Measurements from ENCODE around the gene ZBTB18. TPM values are rescaled to one million over a fixed set of nuclear protein-coding genes. Genes with fewer than 3 reads are reported as not detected.
A peak's percentile ranks its signal among the peaks of the same experiment; 100 is the strongest.

The ZBTB18 gene
- total RNA-seq, 2 experiments from 2014 or later = 57.2 to 59.9 TPM

DNA sequence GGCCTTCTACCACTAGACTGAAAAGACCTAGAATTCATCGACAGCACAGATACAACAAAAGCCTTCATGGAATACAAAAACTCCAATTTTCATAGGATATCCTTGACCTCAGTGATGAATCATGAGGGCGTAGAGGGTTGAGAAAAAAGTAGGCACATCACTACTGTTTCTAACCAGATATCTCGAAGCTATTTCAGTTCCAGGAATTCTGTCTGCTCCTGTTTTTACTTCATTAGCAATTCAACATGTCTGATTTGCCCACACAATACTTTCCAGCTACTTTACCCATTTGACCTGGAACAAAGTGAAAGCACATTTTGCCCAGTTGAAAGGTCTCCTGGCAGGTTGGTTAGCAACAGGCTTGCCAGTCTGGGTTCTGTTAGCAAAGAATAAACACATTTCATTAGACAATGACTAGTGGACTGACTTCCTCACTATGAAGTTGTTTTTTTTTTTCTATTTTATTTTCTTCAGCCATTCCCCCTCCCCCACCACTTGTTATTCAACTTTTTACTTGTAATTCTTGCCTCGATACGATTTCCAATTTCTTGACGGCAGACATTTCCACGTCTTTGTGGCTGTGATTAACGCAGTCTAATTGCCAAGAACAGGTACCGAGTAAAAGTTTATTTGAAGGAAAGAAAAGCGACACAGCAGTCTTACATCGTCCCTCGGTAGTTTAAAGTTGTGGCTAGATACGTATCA, 4.0 kb upstream of the ZBTB18 start:
- H3K27ac Mint-ChIP-seq = peak overlapping the region; percentile 98
- no peaks in the 10 kb centered on the region for H3K9me3 Mint-ChIP-seq

GRCh38 chr1:244047621-244048255, 3.3 kb upstream of the ZBTB18 start:
- peaks cover 29% of the 10 kb centered on the region for H3K36me3 Mint-ChIP-seq (ENCODE audit: low read depth)

More for the DNA sequence above, 4.0 kb upstream of the ZBTB18 start:
- H3K4me3 ChIP-seq (ENCODE audit: low read length) = peak overlapping the region; percentile 96
- ATAC-seq (ENCODE audit: poor library complexity) = peak; percentile 0
- peak overlapping the region; percentile 96 to 98 for H3K27ac ChIP-seq (ENCODE audit: low read depth in 1 of 2, low read length in 2 of 2)
- no peaks in the 10 kb centered on the region for H3K27me3 Mint-ChIP-seq
- TF ChIP-seq, protein P1, sequence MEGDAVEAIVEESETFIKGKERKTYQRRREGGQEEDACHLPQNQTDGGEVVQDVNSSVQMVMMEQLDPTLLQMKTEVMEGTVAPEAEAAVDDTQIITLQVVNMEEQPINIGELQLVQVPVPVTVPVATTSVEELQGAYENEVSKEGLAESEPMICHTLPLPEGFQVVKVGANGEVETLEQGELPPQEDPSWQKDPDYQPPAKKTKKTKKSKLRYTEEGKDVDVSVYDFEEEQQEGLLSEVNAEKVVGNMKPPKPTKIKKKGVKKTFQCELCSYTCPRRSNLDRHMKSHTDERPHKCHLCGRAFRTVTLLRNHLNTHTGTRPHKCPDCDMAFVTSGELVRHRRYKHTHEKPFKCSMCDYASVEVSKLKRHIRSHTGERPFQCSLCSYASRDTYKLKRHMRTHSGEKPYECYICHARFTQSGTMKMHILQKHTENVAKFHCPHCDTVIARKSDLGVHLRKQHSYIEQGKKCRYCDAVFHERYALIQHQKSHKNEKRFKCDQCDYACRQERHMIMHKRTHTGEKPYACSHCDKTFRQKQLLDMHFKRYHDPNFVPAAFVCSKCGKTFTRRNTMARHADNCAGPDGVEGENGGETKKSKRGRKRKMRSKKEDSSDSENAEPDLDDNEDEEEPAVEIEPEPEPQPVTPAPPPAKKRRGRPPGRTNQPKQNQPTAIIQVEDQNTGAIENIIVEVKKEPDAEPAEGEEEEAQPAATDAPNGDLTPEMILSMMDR (IDR thresholded peaks at IDR 0.05) = no peak
- peaks cover 14% of the 10 kb centered on the region for H3K4me1 ChIP-seq (ENCODE audit: insufficient read depth, low read length)
- no peaks in the 10 kb centered on the region for H3K36me3 ChIP-seq (ENCODE audit: insufficient read depth, low read length)
- intact Hi-C loops (cut with DNase I, micrococcal nuclease) = loop anchor here (5.0 to 10.0 kb wide), 3 partner anchors 405 to 702 kb away; partner anchors contain the start of genes ADSS2 (in 1 of the 2) and DESI2 (in 1 of the 2)
- CTCF ChIA-PET = interaction anchor here (0.6 to 2.6 kb wide), 3 partner anchors 28 to 792 kb away, joined by 3 to 8 read pairs (median 3); partner anchors contain the start of genes CEP170 and SDCCAG8
- POLR2A ChIA-PET = interaction anchor here (0.8 to 13.3 kb wide), 31 partner anchors 9 to 923 kb away, joined by 3 to 283 read pairs (median 6); partner anchors contain the start of genes ADSS2, AKT3, CATSPERE and CEP170
- H3K27me3 ChIP-seq (ENCODE audit: control insufficient read depth in 1 of 2, insufficient read depth in 2 of 2, low read length in 2 of 2) = no peaks in the 10 kb centered on the region
- peak overlapping the region; percentile 91 for H3K4me3 Mint-ChIP-seq
- DNase-seq = peak in 1 of 14 experiments; percentile 76
- peaks cover 29% of the 10 kb centered on the region for H3K4me1 Mint-ChIP-seq (ENCODE audit: low read depth)
- H3K36me3 Mint-ChIP-seq (ENCODE audit: low read depth) = peaks cover 29% of the 10 kb centered on the region
- no peaks in the 10 kb centered on the region for H3K9me3 ChIP-seq (ENCODE audit: control insufficient read depth in 1 of 2, insufficient read depth in 1 of 2, low read length in 2 of 2)

More at GRCh38 chr1:244047621-244048255, 3.3 kb upstream of the ZBTB18 start:
- H3K27me3 ChIP-seq (ENCODE audit: control insufficient read depth in 1 of 2, insufficient read depth in 2 of 2, low read length in 2 of 2) = no peaks in the 10 kb centered on the region
- peak overlapping the region; percentile 96 to 98 for H3K27ac ChIP-seq (ENCODE audit: low read depth in 1 of 2, low read length in 2 of 2)
- peaks cover 17% of the 10 kb centered on the region for H3K4me1 ChIP-seq (ENCODE audit: insufficient read depth, low read length)
- TF ChIP-seq, protein P1 (IDR thresholded peaks at IDR 0.05) = no peak
- intact Hi-C loops (cut with DNase I, micrococcal nuclease) = loop anchor here (1.0 to 10.0 kb wide), 7 partner anchors 27 to 793 kb away; partner anchors contain the start of genes ADSS2 (in 2 of the 2), AKT3 (in 2 of the 2), CEP170 (in 1 of the 2) and DESI2 (in 1 of the 2)
- H3K4me3 ChIP-seq (ENCODE audit: low read length) = peak overlapping the region; percentile 96
- H3K4me1 Mint-ChIP-seq (ENCODE audit: low read depth) = peaks cover 29% of the 10 kb centered on the region
- ChIA-PET CTCF (interaction anchor here (0.6 to 2.6 kb wide), 3 partner anchors 27 to 792 kb away, joined by 3 to 8 read pairs (median 3); partner anchors contain the start of genes CEP170 and SDCCAG8), POLR2A (interaction anchor here (0.8 to 13.3 kb wide), 37 partner anchors 10 to 922 kb away, joined by 3 to 283 read pairs (median 5); partner anchors contain the start of genes ADSS2, AKT3, CATSPERE and CEP170)
- peak overlapping the region; percentile 91 for H3K4me3 Mint-ChIP-seq
- peak in 4 of 14 experiments; percentile 72 to 97 (median 88) for DNase-seq
- H3K36me3 ChIP-seq (ENCODE audit: insufficient read depth, low read length) = no peaks in the 10 kb centered on the region
- ATAC-seq (ENCODE audit: poor library complexity) = peak; percentile 71
- H3K27ac Mint-ChIP-seq = peak overlapping the region; percentile 98
- H3K9me3 Mint-ChIP-seq = no peaks in the 10 kb centered on the region
- H3K27me3 Mint-ChIP-seq = no peaks in the 10 kb centered on the region
- H3K9me3 ChIP-seq (ENCODE audit: control insufficient read depth in 1 of 2, insufficient read depth in 1 of 2, low read length in 2 of 2) = no peaks in the 10 kb centered on the region

All from CD4-positive, alpha-beta T cell (primary cell).